ENCODE data around the gene RAP1GDS1. TPM values are rescaled to one million over a fixed set of nuclear protein-coding genes. Genes with fewer than 3 reads are reported as not detected.

Gene RAP1GDS1
- total RNA-seq, 4 donors from 2014 or later = 40.5 to 61.4 (median 54.1) TPM

- DNase-seq (ENCODE audit: low spot score in 2 of 2) = no peak
- TF ChIP-seq CTCF (IDR thresholded peaks at IDR 0.05) (no peak), EP300 (IDR thresholded peaks at IDR 0.05) (no peak), POLR2A (IDR thresholded peaks at IDR 0.05) (no peak)
- Histone ChIP-seq H3K9me3 (no peaks in the 10 kb centered on the region), H3K4me1 (peaks cover 0 to 7% (median 0%) of the 10 kb centered on the region in 4 donors), H3K36me3 (peaks cover 0 to 28% (median 0%) of the 10 kb centered on the region in 3 donors), H3K27ac (no peak overlapping the region), H3K27me3 (no peaks in the 10 kb centered on the region), H3K4me3 (no peak overlapping the region)
- 88 to 91% methylated on average over 5 of the region's 5 CpGs for WGBS, 2 donors
These were observed 219.4 kb downstream of the RAP1GDS1 start for GRCh38 chr4:98480535-98480934.

GRCh38 chr4:98481167-98481566 lies 220.0 kb downstream of the RAP1GDS1 start:
- Histone ChIP-seq H3K9me3 (no peaks in the 10 kb centered on the region), H3K27ac (no peak overlapping the region), H3K27me3 (no peaks in the 10 kb centered on the region), H3K4me3 (no peak overlapping the region), H3K4me1 (peaks cover 0 to 7% (median 0%) of the 10 kb centered on the region in 4 donors), H3K36me3 (peaks cover 0 to 21% (median 0%) of the 10 kb centered on the region in 3 donors)
- no peak for TF ChIP-seq CTCF (IDR thresholded peaks at IDR 0.05)
- TF ChIP-seq POLR2A (IDR thresholded peaks at IDR 0.05) = no peak
- TF ChIP-seq EP300 (IDR thresholded peaks at IDR 0.05) = no peak
- 37 to 43% methylated on average over 3 of the region's 3 CpGs for WGBS, 2 donors
- no peak for DNase-seq (ENCODE audit: low spot score in 2 of 2)

- WGBS, 2 donors = 75 to 83% methylated on average over 3 of the region's 3 CpGs
- no peaks in the 10 kb centered on the region for H3K27me3 ChIP-seq
- TF ChIP-seq CTCF (IDR thresholded peaks at IDR 0.05) = no peak
- no peak for TF ChIP-seq POLR2A (IDR thresholded peaks at IDR 0.05)
- H3K9me3 ChIP-seq = no peaks in the 10 kb centered on the region
- H3K27ac ChIP-seq = no peak overlapping the region
- DNase-seq (ENCODE audit: low spot score in 2 of 2) = no peak
- peaks cover 0 to 10% (median 0%) of the 10 kb centered on the region in 3 donors for H3K36me3 ChIP-seq
- peaks cover 0 to 7% (median 0%) of the 10 kb centered on the region in 4 donors for H3K4me1 ChIP-seq
- no peak overlapping the region for H3K4me3 ChIP-seq
These were observed 221.3 kb downstream of the RAP1GDS1 start for GRCh38 chr4:98482503-98482846.

GRCh38 chr4:98482847-98483806 lies 221.9 kb downstream of the RAP1GDS1 start:
- peaks cover 0 to 5% (median 0%) of the 10 kb centered on the region in 3 donors for H3K36me3 ChIP-seq
- no peak overlapping the region for H3K4me3 ChIP-seq
- H3K4me1 ChIP-seq = peaks cover 0 to 7% (median 0%) of the 10 kb centered on the region in 4 donors
- no peak for DNase-seq (ENCODE audit: low spot score in 2 of 2)
- no peaks in the 10 kb centered on the region for H3K9me3 ChIP-seq
- H3K27me3 ChIP-seq = no peaks in the 10 kb centered on the region
- H3K27ac ChIP-seq = no peak overlapping the region
- WGBS, 2 donors = 85 to 91% methylated on average over 10 of the region's 10 CpGs
- no peak for TF ChIP-seq CTCF (IDR thresholded peaks at IDR 0.05)
- no peak for TF ChIP-seq POLR2A (IDR thresholded peaks at IDR 0.05)
- no peak for TF ChIP-seq EP300 (IDR thresholded peaks at IDR 0.05)

- H3K9me3 ChIP-seq = no peaks in the 10 kb centered on the region
- no peak for DNase-seq (ENCODE audit: low spot score in 2 of 2)
- no peak for TF ChIP-seq EP300 (IDR thresholded peaks at IDR 0.05)
- TF ChIP-seq CTCF (IDR thresholded peaks at IDR 0.05) = no peak
- TF ChIP-seq POLR2A (IDR thresholded peaks at IDR 0.05) = no peak
- H3K27ac ChIP-seq = no peak overlapping the region
- H3K4me1 ChIP-seq = peaks cover 0 to 7% (median 0%) of the 10 kb centered on the region in 4 donors
- H3K36me3 ChIP-seq = no peaks in the 10 kb centered on the region
- WGBS, 2 donors = 84 to 88% methylated on average over 3 of the region's 3 CpGs
- H3K4me3 ChIP-seq = no peak overlapping the region
- no peaks in the 10 kb centered on the region for H3K27me3 ChIP-seq
These were observed 222.8 kb downstream of the RAP1GDS1 start for GRCh38 chr4:98484031-98484430.
